ENCODE results near the gene PTPN11.
"Not testable (repeated sequence)": the region's sequence is repeated elsewhere in the genome, so short reads cannot be mapped to it uniquely, and the experiment has no call there.

Gene PTPN11

GRCh38 chr12:112518365-112518735 lies 99.6 kb downstream of the PTPN11 start:
- DNase-seq: no peak

DNA sequence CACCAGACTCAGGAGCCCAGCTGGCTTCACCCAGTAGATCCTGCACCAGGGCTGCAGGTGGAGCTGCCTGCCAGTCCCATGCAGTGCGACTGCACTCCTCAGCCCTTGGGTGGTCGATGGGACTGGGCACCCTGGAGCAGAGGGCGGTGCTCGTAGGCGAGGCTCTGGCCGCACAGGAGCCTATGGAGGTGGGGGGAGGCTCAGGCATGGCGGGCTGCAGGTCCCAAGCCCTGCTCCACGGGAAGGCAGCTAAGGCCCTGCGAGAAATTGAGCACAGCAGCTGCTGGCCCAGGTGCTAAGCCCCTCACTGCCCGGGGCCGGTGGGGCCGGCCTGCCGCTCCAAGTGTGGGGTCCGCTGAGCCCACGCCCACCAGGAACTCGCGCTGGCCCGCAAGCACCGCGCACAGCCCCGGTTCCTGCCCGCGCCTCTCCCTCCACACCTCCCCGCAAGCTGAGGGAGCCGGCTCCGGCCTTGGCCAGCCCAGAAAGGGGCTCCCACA lies 101.1 kb downstream of the PTPN11 start:
- DNase-seq: not testable (repeated sequence)

- no peak for DNase-seq
These were observed 105.1 kb downstream of the PTPN11 start for GRCh38 chr12:112523856-112524255.

GRCh38 chr12:112524269-112524668 lies 105.5 kb downstream of the PTPN11 start:
- no peak for DNase-seq

GRCh38 chr12:112524676-112525425 lies 106.1 kb downstream of the PTPN11 start:
- DNase-seq: no peak

DNA sequence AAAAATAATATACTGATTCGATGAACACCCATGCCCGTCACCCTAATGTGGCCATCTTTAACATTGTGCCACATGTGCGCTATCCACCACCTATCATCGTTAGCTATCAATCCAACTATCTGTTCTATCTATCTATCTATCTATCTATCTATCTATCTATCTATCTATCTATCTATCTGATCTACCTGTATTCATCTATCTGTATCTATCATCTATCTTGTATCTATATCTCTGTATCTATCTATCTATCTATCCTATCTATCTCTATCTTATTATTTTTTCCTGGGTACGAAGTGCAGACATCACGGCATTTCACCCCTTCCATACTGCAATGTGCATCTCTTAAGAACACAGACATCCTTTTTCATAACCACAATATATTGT lies 106.7 kb downstream of the PTPN11 start:
- DNase-seq: no peak

- no peak for DNase-seq
These were observed 108.3 kb downstream of the PTPN11 start for GRCh38 chr12:112527082-112527481.

GRCh38 chr12:112527501-112527900 lies 108.8 kb downstream of the PTPN11 start:
- no peak for DNase-seq

DNA sequence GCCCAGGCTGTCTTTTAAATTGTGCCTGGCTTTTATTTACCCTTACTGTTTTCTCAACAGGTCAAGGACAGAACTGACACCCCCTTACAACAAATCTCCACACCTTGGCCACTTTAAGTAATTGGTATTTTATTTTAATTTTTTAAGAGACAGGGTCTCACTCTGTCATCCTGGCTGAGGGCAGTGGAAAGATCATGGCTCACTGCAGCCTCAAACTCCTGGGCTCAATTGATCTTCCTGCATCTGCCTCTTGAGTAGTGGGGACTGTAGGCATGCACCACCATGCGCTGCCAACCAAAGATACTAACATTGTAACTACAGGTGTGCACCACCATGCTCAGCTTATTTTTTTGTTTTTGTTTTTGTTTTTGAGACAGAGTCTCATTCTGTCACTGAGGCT lies 109.8 kb downstream of the PTPN11 start:
- DNase-seq: no peak

DNA sequence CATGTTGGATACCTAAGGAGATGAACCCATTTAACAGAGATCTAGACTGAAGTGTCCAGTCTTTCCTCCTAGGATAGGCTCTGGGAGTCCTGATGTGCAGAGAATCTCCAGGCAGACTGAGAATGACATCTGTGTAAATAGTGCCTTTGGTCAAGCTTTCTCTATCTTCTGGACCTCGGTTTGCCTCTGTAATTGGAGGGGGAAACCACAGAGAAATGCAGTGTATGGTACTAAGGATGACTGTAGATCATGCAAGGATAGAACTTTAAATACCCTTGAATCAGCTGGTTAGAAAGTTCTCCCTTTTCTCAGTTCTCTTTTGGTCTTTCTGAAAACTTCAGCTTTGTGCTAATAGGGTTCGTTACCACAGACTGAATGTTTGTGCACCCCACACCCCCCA lies 112.2 kb downstream of the PTPN11 start:
- DNase-seq: no peak

DNA sequence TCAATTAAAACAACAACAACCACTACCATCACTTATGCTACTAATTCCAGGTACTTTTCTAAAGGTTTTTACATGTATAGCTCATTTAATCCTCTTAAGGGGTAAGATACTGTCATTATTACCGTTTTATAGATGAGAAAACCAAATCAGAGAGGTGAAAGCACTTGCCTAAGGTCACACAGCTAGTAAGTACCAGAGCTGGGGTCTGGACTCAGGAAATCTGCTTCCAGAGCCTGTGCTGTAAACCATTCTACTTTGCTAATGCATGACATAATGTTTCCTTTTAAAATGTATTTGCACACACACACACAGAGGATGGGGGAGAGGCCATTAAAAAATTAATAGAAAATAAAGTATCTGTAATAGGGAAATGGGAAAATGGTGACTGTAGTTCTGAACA lies 113.4 kb downstream of the PTPN11 start:
- DNase-seq: no peak

DNA sequence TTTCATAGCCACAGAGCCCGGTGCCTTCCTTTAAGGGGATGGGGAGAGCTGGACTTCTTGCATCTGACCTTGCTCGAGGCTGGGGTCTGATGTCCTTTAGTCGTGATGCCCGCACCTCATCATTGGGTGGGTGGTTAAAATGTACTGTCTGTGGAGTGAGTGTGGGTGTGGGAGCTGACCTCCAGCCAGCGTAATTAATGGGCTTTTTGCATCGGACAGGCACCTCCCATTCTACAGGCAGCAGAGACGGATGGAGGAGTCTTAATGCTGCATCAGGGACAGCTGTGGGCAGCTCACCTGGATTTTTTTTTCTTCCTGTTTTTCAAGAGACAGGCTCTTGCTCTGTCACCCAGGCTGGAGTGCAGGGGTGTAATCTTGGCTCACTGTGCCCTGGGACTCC lies 114.8 kb downstream of the PTPN11 start:
- no peak for DNase-seq

DNA sequence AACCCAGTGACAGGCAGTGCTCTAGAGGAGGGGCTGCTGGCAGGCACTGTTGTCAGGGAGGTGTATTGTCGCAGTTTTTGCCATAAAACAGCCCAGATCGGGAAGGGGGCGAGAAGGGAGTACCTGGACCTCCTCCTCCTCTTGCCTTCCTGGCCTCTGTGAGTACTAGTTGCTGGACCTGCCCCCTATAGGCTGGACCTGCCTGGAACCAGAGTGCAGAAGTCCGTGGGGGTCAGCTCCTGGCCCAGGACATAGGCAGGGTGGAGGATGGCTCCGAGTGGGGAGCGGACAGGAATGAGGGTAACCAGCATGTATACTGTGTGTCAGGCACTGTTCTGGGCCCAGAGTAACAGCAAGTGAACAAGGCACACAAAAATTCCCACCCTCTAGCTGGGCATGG lies 116.3 kb downstream of the PTPN11 start:
- no peak for DNase-seq

GRCh38 chr12:112535637-112536366 lies 117.1 kb downstream of the PTPN11 start:
- DNase-seq: no peak

GRCh38 chr12:112536367-112536730 lies 117.6 kb downstream of the PTPN11 start:
- no peak for DNase-seq

GRCh38 chr12:112537710-112538396 lies 119.1 kb downstream of the PTPN11 start:
- DNase-seq: no peak

- no peak for DNase-seq
These were observed 120.0 kb downstream of the PTPN11 start for GRCh38 chr12:112538740-112539139.

DNA sequence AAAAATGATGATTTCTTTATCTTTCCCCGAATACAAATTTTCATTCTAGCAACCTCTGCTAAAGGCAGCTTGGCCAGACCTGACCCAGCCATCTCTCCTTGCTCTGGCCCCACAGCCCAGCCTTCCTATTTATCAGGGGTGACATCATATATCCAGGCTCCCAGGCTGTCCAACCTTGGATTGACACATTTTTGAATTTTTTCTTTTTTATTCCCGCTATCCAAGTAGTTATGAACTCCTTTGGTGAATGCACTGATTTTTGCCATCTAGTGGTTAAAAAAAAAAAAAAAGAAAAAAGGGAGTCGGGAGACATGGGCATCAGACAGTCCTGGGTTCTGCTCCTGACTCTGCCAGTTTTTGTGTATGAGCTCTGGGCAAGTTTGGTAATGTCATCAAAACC lies 120.5 kb downstream of the PTPN11 start:
- no peak for DNase-seq

DNA sequence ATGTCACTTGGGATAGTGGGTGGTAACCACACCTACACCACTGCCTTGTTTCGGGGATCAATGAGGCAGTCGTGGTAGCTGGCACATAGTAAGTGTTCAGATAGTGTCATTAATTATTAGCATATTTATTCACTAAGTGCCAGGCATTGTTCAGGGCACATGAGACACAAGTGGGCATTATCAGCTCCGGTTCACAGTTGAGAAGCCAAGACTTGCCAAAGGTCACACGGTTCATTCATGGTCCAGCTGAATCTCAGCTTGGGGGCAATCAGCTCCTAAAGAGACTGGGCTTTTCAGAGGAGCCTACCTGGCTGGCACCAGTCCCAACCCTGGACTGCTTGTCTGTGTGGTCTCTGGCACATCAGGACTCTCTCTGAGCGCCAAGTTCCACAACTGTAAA lies 121.3 kb downstream of the PTPN11 start:
- no peak for DNase-seq

DNA sequence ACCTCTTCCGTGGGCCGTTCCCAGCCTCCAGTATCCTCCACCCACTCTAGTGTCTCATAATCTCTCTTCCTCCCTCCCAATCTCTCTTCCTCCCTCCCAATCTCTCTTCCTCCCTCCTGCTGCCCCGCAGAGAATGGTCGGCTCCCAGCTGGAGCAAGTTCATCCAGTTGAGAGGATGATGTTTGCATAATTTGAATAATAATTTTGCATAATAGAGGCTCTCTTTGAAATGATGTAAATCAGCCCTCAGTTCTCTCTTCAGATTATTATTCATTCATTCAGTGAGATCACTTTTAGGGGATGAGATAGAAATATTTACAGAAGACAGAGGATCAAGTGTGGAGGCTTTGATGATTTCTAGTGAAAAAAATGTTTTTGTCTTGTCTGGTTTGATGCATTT lies 125.0 kb downstream of the PTPN11 start:
- no peak for DNase-seq

GRCh38 chr12:112546339-112546738 lies 127.6 kb downstream of the PTPN11 start:
- no peak for DNase-seq

DNA sequence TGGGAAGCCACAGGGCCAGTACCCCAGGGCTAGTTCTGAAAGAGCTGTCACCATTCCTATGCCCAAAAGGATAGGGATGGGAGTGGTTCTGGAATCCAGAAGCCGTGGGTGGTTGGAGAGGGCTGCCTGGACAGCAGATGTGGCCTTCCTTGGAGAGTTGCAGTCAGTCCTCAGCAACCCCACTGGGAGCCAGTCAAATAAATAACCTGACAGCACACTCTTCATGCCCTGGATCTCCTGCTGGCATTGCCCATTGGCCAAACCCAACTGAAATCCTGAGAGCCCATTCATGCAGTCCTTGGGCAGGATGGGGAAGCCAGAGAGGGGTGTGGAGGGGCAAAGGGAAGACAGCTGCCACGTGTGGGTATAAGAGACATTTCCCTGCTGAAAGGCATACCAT lies 128.2 kb downstream of the PTPN11 start:
- DNase-seq: no peak

GRCh38 chr12:112549031-112549430 lies 130.3 kb downstream of the PTPN11 start:
- no peak for DNase-seq

DNA sequence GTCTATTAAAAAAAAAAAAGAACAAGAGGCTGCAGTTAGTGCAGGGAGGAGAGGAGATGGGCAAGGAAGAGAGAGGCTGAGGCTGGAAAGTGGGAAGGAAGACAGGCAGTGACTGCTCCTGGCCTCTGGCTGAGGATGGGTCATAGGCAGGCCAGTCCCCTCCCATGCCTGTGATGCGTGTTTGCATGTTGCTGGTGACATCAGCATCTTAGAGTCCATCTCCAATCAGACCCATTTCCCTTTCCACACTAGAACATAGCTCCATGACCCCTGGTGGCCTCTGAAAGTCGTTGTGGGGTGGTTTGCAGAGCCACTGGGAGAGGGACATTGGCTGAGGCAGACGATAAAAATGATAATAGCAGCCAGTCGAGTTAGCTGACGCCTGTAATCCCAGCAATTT lies 132.9 kb downstream of the PTPN11 start:
- no peak for DNase-seq
